ENCODE results near the gene CTTNBP2.

DNA sequence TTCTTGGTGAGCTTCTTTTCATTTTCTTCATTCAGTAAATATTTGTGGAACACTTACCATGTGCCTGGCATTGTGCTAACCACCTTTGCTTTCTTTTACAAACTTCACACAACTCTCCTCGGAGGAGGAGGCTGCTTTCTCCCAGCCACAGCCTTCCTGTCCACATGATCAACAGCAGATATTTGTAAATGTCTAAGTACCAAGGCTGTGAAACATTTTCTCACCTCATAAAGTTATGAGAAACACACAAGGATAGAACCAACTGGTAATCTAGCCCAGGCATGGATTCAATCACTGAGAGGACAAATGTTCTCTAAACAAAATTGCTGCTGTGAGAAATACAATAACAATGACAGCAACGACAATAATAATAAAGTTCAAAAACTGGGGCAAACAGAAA is 3.9 kb downstream of the CTTNBP2 start:
- TF ChIP-seq, protein P1, sequence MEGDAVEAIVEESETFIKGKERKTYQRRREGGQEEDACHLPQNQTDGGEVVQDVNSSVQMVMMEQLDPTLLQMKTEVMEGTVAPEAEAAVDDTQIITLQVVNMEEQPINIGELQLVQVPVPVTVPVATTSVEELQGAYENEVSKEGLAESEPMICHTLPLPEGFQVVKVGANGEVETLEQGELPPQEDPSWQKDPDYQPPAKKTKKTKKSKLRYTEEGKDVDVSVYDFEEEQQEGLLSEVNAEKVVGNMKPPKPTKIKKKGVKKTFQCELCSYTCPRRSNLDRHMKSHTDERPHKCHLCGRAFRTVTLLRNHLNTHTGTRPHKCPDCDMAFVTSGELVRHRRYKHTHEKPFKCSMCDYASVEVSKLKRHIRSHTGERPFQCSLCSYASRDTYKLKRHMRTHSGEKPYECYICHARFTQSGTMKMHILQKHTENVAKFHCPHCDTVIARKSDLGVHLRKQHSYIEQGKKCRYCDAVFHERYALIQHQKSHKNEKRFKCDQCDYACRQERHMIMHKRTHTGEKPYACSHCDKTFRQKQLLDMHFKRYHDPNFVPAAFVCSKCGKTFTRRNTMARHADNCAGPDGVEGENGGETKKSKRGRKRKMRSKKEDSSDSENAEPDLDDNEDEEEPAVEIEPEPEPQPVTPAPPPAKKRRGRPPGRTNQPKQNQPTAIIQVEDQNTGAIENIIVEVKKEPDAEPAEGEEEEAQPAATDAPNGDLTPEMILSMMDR (IDR thresholded peaks at IDR 0.05) = no peak
- no peak for TF ChIP-seq POLR2A (IDR thresholded peaks at IDR 0.05)

Data from thyroid gland (tissue), 4 donors.